ENCODE data around the gene PIGQ.

PIGQ gene

DNA sequence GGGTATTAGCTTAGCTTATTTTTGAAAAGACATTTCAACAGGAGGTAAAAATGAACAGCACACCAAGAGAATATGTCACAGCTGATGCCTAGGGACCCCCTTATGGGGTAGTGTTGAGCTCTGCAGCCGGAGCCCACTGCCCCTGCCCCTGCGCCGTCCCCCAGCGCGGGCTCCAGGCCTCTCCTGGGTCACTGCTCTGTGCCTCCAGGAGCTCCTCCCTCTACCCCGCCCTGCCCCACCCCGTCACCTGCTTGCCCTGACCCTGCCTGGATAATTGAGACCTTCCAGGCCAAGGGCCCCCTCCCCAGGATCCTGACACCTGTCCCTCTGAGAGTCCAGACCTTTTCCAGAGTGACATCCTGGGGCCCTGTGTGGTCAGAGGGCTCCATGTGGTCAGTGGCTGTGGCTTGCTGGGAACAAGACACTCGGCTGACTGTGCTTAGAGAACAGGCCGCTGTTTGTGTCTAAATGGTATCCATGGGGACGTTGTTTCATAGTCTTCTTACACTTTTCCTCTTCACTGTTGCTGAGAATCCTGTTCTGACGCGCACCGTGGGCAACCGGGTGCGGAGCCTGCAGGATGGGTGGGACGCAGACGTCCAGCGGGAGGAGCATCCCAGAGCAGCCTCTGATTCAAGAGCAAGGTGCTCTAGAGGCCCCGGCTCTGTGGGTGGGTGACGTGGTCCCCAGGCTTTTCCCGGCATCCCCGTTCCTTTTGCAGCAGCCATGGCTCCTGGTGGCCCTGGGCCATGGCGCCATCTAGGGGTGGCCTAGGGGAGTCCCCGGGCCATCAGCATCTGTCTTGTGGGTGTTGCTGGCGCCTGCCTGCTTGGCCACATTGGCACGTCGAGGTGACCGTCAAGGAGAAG is 41.0 kb downstream of the PIGQ start:
- peak; percentile 70 to 86 (median 76) for DNase-seq

DNA sequence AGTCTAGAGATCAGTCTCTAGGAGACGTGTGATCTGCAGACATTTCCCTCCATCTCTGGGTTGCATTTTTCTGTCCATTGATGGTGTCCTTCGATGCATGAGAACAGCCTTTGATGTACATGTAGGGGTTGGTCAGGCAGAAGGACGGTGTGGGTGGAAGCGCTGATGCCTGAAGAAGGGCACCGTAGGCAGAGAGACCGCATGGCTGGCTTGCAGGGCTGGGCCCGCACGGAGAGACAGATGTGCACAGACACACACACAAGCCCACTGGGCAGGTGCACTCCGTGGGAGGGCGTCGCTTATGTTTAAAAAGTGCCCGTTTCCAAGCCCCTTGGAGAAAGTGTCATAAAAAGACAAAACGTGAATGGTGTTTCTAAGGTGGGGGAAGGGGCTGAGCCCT is 45.4 kb downstream of the PIGQ start:
- DNase-seq: no peak

DNA sequence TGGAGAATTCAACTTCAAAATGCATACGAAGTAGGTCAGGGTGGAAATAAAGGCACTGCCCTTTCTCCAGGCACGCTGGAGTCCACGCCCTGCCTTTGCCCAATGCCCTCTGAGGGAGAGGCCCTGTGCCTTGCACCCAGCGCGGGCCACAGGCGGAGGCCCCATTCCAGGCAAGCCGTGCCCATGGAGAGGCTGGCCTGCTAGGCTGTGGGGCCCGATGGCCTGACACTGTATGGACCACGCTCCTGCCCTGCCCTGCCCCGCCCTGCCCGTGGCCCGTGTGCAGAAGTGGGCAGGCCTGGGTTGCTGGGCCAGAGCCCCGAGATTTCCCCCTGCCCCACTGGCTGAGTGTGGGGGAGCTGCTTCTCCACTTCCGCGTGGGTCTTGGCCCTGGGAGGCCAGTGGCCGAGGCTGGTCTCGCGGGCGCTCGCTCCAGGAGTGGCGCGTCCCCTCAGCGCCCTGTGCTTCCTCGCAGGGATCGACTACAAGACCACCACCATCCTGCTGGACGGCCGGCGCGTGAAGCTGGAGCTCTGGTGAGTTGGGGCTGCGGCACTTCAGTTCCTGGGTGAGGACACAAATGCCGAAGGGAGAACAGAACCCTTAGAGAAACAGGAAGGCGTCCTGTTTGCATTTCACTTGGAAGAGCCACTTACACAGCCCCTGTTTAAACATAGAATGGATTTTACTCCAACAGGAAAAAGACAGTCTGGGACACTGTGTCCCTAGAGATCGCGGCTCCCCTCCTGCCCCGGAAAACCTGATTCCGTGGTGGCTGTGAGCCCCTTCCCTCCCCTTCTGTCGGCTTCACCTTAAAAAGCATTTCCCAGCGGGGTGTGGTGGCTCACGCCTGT is 47.2 kb downstream of the PIGQ start:
- DNase-seq: no peak

DNA sequence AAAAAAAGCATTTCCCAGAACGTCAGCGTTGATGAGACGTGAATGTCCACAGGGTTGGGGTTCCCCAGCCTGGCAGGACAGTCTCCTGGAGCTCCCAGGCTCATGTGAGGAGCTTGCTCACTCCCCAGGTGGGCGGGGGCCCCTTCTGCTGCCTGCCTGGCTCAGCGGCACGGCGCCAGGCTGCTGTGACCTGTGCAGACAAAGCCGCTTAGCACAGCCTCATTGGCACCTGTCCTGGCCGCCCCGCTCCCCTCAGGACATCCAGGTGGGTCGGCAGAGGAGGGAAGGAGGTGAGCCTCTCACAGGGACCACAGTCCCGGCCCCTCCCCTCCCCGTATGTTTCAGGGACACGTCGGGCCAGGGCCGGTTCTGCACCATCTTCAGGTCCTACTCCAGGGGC is 48.1 kb downstream of the PIGQ start:
- DNase-seq: no peak

DNA sequence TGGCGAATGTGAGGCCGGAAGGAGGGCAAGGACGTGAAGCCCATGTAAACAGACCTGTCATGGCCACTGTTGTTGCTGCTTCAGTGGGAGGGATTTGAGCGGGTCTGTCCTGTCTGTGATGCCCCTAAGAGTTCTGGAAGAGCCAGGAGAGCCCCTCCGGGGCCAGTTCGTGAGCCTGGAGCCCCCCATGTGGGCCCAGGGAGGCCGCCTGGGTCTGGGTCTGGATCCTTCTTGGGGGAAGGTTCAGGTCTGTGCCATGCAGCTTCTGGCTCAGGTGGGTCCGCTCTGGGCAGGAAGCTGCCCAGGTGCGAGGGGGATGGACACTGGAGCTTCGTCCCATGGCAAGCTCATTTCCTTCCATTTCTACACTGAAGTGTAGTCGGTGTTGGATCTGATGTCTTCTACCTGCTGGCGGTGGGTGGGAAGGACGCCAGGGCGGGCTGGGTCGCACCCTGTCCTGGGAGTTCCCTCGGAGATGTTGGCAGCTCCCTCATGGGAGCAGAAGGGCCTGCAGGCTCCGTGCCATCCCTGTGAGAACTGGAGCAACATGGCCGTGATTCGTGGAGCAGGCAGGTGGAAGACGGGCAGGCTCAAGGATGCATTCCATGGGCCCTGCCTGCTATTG is 49.8 kb downstream of the PIGQ start:
- no peak for DNase-seq

DNA sequence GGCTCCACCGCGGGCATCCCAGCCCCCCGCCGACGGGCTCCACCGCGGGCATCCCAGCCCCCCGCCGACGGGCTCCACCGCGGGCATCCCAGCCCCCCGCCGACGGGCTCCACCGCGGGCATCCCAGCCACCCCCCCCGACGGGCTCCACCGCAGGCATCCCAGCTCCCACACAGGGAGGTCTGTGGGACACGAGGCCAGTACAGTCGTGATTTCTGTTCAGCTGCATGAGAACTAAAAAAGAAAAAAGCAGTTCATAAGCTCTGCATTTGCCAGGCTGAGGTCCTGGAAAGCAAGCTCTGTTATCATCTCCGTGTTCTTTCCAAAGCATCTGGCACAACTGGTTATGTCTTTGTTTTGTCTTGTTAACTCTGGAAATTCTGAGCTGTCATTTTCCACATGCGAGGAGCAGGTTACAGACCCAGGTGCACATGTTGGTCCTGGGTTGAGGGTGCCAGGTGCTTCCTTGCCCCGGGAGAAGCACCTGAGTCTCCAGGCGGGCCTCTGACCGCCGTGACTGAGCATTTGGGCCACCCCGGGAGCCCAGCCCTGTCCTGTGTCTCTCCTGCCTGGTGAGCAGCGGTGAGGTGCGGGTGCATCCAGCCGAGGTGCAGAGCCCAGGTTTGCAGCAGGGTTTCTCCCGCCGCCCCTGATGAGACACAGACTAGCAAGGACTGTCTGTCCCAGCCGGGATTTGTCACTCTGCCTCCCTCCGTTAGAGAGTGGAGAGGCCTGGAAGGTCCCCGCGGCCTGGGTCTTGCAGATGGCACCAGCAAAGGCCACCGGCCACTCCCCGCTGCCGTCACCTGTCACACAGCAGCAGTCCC is 51.1 kb downstream of the PIGQ start:
- no peak for DNase-seq

DNA sequence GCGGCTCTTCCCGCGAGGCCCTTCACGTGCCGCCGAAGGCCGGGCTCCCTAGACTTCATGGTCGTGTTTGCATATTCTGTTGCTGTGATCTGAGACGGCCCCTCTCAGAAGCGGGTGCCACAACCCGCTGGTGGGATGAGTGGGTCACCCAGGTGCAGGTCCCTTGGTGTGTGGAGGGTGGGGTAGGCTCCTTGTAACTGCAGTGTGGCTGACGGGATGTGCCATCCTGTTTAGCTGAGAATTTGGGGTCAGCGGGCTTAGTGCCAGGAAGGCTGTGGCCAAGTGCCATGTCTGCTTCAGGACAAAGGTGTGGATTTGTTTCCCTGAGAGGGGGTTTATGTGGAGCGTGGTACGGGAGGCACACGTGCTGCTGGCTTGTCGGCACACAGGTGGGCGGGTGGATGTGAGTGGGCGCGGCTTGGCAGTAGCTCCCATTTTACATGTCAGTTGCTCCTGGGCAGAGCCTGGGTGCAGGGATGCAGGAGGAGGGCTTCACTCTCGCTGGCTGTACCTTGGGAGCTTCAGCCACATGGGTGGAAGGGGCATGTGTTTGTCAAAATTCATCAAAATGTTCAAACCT is 51.8 kb downstream of the PIGQ start:
- DNase-seq: no peak

DNA sequence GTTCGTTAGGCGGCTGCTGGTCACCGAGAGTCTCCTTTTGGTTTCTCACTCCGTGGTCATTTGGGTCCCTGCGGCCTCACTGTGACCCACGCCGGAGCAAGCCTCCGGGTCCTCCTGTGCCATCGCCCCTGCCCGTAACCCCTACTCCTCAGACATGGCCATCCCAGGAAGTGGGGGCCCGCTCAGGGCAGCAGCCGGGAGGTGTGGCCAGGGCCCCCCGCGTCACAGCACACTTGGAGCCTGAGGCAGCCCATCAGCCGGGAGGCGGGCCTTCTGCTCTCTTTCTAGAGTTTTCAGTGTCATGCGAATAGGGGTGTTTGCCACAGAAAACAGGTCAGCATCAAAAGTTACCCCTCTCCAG is 53.1 kb downstream of the PIGQ start:
- no peak for DNase-seq

DNA sequence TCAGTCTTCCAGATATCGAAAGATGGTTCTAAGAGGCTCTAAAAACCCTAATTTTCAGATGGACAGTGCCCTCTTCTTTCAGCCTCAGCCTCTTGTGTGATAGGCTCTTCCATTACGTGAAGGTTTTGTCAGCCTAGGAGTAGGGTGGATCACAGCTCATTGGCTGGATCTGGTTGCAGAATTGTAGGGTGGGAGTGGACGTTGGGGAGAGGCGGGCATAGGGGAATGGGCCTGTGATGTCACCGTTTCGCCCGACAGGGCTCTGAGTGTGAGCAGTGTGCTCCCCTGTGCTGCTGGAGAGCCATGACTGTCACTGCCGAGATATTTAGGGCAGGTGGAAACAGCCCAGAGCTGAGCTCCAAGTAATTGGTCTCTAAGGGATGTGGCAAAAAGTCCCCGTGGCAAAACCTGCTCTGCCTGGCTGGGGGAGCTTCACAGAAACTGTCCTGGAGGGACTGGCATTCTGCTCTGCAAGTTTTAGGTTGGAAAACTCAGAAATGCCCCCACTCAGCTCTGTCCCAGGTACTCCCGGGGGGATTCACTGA is 54.8 kb downstream of the PIGQ start:
- no peak for DNase-seq

DNA sequence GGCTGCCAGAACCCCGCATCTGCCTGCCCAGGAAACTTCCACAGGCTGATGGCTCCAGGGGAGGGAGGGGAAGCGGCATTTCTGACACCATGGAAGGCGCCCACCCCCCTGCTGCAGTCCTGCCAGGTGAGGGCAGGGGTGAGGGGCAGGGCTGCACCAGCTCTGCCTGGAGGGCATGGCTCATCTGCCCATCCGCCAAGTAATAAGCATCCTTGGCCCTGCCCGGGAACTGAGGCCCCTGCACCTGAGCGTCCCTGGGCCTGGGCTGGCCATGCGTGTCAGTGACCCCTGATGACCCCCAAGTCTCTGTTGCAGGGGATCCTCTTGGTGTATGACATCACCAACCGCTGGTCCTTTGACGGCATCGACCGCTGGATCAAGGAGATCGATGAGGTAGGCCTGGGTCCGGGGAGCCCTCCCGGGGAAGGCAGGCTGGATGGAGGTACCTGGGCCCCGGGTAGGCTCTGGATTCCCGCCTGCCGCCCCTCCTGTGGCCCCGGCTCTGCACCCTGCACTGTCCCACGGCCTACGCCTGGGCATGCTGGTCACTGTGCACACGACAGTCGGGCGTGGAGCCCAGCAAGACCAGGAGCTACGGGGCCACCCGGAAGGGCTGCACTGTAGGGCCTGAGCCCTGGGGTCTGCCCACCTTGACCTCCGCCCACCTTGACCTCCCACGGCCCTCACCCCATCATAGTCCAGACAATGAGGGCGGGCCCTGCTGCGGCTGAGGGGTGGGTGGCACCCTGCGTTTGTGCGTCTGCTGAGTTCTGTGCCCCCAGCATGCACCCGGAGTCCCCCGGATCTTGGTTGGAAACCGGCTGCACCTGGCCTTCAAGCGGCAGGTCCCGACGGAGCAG is 55.6 kb downstream of the PIGQ start:
- no peak for DNase-seq

DNA sequence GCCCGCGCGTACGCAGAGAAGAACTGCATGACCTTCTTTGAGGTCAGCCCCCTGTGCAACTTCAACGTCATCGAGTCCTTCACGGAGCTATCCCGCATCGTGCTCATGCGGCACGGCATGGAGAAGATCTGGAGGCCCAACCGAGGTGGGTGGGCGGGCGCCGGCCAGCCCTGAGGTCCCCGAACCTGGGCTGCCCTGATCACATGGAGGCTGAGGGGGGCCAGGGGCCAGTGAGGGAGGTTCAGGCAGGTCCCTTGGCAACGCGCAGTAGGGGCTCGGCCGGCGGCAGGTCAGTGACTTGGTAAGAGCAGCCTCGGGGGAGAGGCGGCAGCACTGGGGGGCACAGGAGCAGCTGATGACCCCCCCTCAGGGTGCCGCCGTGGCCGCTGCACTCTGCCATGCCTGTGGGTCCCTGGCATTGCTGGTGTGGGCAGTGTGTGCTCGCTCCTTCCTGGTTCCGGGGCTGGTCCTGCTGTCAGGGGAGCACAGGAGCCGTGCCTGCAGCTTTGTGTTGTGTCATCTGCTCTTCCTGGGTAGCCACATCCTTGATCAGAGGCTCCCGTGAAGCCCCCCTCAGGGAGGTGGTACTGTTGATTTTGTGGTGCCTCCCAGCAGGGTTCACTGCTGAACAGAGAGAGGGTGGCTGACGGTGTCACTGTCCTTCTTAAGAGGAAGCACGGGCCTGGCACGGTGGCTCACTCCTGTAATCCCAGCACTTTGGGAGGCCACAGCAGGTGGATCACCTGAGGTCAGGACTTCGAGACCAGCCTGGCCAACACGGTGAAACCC is 56.4 kb downstream of the PIGQ start:
- no peak for DNase-seq

DNA sequence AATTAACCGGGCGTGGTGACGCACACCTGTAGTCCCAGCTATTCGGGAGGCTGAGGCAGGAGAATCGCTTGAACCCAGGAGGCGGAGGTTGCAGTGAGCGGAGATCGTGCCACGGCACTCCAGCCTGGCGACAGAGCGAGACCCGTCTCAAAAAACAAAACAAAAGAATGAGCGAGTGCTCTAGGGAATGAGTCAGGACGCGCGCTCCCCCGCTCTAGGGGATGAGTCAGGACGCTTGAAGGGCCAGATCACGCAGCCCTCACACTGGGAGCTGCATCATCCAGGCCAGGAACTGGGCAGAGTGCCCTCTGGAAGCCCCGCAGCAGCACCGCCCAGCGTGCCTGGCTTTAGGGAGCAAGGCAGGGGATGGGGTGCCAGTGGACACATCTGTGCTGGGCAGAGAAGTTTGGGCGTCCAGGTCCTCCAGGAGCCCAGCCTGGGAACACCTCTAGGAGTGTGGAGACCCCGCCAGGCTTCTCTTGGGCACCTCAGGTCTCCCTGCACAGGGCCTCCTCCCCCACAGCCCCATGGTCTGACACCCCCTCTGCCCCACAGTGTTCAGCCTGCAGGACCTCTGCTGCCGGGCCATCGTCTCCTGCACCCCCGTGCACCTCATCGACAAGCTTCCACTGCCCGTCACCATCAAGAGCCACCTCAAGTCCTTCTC is 57.2 kb downstream of the PIGQ start:
- DNase-seq: peak in 1 of 4 experiments; percentile 27

DNA sequence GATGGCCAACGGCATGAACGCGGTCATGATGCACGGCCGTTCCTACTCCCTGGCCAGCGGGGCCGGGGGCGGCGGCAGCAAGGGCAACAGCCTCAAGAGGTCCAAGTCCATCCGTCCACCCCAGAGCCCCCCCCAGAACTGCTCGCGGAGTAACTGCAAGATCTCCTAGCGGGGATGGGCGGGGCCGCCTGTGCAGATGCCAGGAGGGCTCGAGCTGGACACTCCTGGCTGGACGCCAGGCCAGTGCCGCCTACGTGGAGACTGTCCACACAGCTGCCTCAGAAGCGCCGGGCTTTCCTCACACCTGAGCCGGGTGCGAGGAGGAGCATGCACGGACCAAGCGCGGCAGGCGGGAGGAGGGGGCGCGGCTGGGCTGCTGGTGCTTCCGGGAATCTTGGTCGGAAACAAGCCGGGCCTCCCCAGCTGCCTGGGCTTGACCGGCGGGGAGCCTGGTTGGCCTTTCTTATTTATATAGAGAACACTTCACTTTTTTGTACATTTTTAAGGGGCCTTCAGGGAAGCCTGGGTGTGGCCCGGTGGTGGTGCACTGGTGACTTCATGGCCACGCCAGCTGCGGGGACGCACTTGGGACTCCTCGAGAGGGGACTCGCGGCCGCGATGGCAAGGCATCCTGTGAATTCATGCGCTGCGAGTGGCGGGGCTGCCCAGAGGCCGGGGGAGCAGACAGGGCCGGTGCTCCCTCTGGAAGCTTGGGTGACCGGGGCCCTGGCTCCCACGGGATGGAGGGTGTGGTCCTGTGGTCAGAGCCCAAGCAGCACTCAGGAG is 57.9 kb downstream of the PIGQ start:
- no peak for DNase-seq

DNA sequence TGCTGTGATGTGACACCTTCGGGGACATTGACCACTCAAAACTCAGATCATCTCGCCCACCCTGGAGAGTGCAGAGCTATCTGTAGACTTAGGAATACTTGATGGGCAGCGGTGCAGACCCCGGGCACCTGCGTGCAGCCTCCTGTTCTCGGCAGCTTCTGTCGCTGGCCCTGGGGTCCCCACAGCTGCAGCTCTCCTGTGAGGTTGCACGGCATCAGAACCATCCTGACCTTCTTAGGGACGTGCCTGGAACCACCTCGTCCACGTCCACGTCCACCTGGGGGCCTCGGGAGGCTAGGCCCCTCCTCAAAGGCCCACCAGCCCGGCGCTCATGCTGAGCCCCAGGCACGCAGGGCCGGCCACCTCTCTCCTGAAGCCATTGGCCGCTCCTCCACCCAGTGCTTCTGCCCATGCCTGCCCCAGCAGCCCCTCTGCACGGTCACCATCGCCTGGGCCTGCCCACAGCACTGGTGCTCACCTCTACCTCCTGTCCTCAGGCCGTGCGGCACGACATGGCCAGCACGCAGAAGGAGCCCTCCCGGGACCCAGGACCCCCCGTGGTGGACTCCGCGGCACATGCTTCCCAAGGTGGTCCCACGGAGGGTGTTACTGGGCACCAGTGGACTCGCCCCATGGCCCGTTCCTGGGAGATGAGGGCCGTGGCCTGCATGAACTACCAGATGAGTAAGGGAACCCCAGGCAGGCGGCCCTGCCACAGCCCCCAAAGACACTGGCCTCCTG is 58.7 kb downstream of the PIGQ start:
- DNase-seq: no peak

DNA sequence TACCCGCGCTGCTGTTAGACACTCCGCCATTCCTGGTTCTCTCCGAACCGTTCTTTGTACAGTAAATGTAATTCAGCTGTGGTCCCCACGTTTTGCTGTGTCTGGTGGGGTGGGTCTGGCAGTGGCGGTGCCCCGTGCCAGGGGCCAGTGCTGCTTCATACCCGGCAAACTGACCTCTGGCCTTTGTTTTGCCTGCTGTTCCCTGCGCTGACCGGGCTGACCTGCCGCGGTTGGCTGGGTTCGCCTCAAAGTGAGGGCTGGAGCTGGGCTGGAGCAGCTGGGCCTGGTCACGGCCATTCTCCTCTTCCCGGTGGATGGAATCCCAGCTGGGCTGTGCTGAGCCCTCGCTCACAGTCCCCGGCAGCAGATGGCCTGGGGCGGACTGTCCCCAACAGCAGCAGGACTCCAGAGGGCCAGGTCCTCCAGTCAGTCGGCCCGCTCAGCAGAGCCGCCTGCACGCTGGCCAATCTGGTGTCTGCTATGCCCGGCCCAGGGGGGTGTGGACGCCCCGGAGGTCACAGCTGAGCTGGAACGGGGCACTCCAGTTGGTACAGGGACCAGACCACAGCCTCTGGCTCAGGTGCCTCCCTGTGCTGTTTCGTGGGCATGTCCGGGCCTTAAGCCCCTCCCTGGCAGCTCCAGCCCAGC is 59.5 kb downstream of the PIGQ start:
- no peak for DNase-seq

DNA sequence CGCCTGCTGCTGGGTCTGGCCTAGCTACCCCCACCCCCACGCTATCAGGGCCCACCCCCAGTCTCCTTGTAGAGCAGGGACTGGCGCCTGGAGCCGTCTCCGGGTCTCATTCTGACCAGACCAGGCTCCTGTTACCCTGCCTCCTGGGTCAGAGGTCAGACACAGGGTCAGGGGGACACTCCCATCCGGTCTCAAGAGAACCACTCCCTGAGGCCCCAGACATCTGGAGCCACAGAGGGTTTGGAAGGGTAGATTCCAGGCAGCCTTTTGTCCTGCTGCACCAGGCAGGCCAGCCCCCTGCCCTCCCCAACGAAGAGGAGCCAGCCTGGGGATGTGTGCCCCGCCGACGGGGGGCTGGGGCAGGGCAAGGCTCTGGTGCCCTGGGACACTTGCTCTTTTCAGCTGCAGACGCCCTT is 60.1 kb downstream of the PIGQ start:
- no peak for DNase-seq

DNA sequence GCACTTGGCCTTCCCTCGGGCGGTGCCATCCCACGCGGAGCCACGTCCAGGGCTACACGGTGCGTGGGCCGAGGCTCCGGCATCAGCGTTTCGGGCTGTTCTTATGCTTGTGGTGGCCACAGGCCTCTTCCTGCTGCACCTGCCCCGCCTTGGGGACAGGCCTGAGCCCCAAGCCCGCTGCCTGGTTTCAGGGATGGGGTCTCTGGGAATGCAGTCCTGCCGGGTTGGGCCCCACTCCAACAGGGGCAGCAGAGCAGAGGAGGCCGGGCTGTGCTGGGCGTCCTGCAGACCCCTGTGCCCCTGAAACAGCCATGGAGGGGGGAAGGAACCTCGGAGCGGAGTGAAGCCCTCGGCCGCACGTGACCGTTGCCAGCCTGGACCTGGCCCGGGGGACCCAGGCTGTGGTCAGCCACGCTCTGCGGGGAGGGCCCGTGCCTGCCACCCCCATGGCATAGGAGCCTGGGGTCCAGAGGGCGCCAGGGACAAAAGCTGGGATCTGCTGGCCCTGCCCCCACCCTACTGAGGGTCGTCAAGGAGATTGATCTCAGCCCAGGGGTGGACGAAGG is 60.6 kb downstream of the PIGQ start:
- DNase-seq: peak; percentile 13 to 47 (median 31)
